Upper lobe of left lung (tissue), 6 donors: ENCODE data around the gene FYB1. TPM values are rescaled to one million over a fixed set of nuclear protein-coding genes. Genes with fewer than 3 reads are reported as not detected.

Experiments
- ATAC-seq, 2 donors: fragments of 200-7000 bp; cut with Tn5 transposase; one replicate each; pipeline ENCODE4 v1.9.1; 2022; ENCODE audit warnings: mild to moderate bottlenecking in 2 of 2, moderate library complexity in 2 of 2; ENCODE audit not compliant: low FRiP score in 2 of 2
- DNase-seq, 2 donors: peaks; one replicate each; pipeline ENCODE4 v3.0.0-alpha.2; 2019 to 2020
- H3K27ac ChIP-seq, 4 donors: fragments of 200-600 bp; sonication (generic); one replicate each; pipeline ENCODE4 v1.5.1; 2016 to 2019
- H3K27me3 ChIP-seq, 4 donors: fragments of 200-600 bp; sonication (generic); one replicate each; pipeline ENCODE4 v1.5.1; 2017 to 2019
- H3K36me3 ChIP-seq, 4 donors: fragments of 200-600 bp; sonication (generic); one replicate each; pipeline ENCODE4 v1.5.1; 2016 to 2019
- H3K4me1 ChIP-seq, 4 donors: fragments of 200-600 bp; sonication (generic); one replicate each; pipeline ENCODE4 v1.5.1; 2018 to 2019
- H3K4me3 ChIP-seq, 4 donors: fragments of 200-600 bp; sonication (generic); one replicate each; pipeline ENCODE4 v1.5.1; 2017 to 2019; ENCODE audit warnings: mild to moderate bottlenecking in 2 of 4, moderate library complexity in 1 of 4
- H3K9me3 ChIP-seq, 4 donors: fragments of 200-600 bp; sonication (generic); one replicate each; pipeline ENCODE4 v1.5.1; 2018 to 2019
- EP300 ChIP-seq, 4 donors: sonication (generic); formaldehyde crosslinking; IDR thresholded peaks; one replicate each; pipeline ENCODE4 v1.5.1; 2017; ENCODE audit warnings: antibody characterized with exemption in 4 of 4, control low read depth in 2 of 4
- POLR2A ChIP-seq, 4 donors: fragments of 450-650 bp; IDR thresholded peaks; one replicate each; pipeline ENCODE4 v1.5.1; 2016 to 2017; ENCODE audit warnings: antibody characterized with exemption in 4 of 4, mild to moderate bottlenecking in 2 of 4
- POLR2AphosphoS5 ChIP-seq, 2 donors: sonication (generic); formaldehyde crosslinking; IDR thresholded peaks; one replicate each; pipeline ENCODE4 v1.5.1; 2017; ENCODE audit warnings: antibody characterized with exemption in 2 of 2
- WGBS, 2 donors: methylation state at CpG; one replicate each; pipeline ENCODE4 v1.1.5; 2017 to 2018; 5-methylcytosine and 5-hydroxymethylcytosine counted together
- total RNA-seq, 6 donors: library from RNA; depleted of rRNA in 4 of 6; stranded (reverse); fragments of >200 nt in 4 of 6; gene quantifications; one replicate each; pipeline versions ENCODE4 v1.1.0 to v1.2.1, GENCODE V29; 2016 to 2021
- TF ChIP-seq, protein P1 (sequence below), 6 experiments: fragments of 450-650 bp in 4 of 6; fragments of 200-600 bp in 2 of 6; sonication (generic) in 2 of 6; IDR thresholded peaks; one replicate each; pipeline ENCODE4 v1.5.1; 2016 to 2019; ENCODE audit warnings: antibody characterized with exemption in 6 of 6
- donor health status: DM: no; HTN: no; CAD: no; lungs with moderate emphysema.
- donor health status: DM: no; HTN: yes; CAD: no; lungs with severe emphysema.

FYB1 gene
- total RNA-seq, 6 donors from 2014 or later: 24.0 to 97.4 (median 42.5) TPM

- H3K4me1 ChIP-seq: no peaks in the 10 kb centered on the region
- no peak for ATAC-seq
- WGBS, 2 donors: 62 to 80% methylated on average over 1 of the region's 1 CpG
Measured at GRCh38 chr5:39249564-39250274, 30.4 kb upstream of the FYB1 start.

DNA sequence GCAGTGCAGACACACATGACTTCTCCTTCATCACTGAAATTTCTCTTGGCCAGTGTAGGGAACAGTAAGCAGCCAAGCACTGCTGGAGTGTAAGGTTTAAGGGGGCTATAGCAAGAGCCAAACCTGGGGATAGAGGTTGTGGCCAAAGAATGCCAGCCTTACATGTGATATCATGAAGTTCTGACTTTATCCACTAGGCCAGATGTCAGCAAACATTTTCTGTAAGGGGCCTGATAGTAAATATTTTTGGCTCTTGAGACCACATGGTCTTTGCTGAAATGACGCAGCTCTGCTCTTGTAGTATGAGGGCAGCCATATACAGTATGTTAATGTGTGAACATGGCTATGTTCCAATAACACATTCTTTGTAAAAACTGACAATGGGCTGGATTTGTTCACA, 29.7 kb upstream of the FYB1 start:
- no peak for ATAC-seq
- no peak for DNase-seq
- Histone ChIP-seq H3K27me3 (no peaks in the 10 kb centered on the region), H3K9me3 (no peaks in the 10 kb centered on the region), H3K4me3 (no peak overlapping the region), H3K4me1 (no peaks in the 10 kb centered on the region), H3K36me3 (no peaks in the 10 kb centered on the region), H3K27ac (no peak overlapping the region)
- no peak for TF ChIP-seq POLR2AphosphoS5 (IDR thresholded peaks at IDR 0.05)
- no peak for TF ChIP-seq EP300 (IDR thresholded peaks at IDR 0.05)
- no peak for TF ChIP-seq POLR2A (IDR thresholded peaks at IDR 0.05)
- WGBS, 2 donors: 89 to 100% methylated on average over 1 of the region's 1 CpG

More at GRCh38 chr5:39249564-39250274, 30.4 kb upstream of the FYB1 start:
- Histone ChIP-seq H3K4me3 (no peak overlapping the region), H3K9me3 (no peaks in the 10 kb centered on the region), H3K27ac (no peak overlapping the region), H3K36me3 (no peaks in the 10 kb centered on the region), H3K27me3 (no peaks in the 10 kb centered on the region)
- no peak for DNase-seq
- no peak for TF ChIP-seq POLR2A (IDR thresholded peaks at IDR 0.05)

GRCh38 chr5:39240750-39241149, 21.4 kb upstream of the FYB1 start:
- Histone ChIP-seq H3K27me3 (no peaks in the 10 kb centered on the region), H3K4me3 (no peak overlapping the region), H3K4me1 (peaks cover 0 to 4% (median 0%) of the 10 kb centered on the region in 4 donors), H3K27ac (no peak overlapping the region), H3K9me3 (no peaks in the 10 kb centered on the region), H3K36me3 (no peaks in the 10 kb centered on the region)
- no peak for DNase-seq
- 81 to 87% methylated on average over 1 of the region's 1 CpG for WGBS, 2 donors
- TF ChIP-seq POLR2A (IDR thresholded peaks at IDR 0.05) (no peak), EP300 (IDR thresholded peaks at IDR 0.05) (no peak), POLR2AphosphoS5 (IDR thresholded peaks at IDR 0.05) (no peak)
- TF ChIP-seq, protein P1, sequence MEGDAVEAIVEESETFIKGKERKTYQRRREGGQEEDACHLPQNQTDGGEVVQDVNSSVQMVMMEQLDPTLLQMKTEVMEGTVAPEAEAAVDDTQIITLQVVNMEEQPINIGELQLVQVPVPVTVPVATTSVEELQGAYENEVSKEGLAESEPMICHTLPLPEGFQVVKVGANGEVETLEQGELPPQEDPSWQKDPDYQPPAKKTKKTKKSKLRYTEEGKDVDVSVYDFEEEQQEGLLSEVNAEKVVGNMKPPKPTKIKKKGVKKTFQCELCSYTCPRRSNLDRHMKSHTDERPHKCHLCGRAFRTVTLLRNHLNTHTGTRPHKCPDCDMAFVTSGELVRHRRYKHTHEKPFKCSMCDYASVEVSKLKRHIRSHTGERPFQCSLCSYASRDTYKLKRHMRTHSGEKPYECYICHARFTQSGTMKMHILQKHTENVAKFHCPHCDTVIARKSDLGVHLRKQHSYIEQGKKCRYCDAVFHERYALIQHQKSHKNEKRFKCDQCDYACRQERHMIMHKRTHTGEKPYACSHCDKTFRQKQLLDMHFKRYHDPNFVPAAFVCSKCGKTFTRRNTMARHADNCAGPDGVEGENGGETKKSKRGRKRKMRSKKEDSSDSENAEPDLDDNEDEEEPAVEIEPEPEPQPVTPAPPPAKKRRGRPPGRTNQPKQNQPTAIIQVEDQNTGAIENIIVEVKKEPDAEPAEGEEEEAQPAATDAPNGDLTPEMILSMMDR (IDR thresholded peaks at IDR 0.05): no peak
- no peak for ATAC-seq

DNA sequence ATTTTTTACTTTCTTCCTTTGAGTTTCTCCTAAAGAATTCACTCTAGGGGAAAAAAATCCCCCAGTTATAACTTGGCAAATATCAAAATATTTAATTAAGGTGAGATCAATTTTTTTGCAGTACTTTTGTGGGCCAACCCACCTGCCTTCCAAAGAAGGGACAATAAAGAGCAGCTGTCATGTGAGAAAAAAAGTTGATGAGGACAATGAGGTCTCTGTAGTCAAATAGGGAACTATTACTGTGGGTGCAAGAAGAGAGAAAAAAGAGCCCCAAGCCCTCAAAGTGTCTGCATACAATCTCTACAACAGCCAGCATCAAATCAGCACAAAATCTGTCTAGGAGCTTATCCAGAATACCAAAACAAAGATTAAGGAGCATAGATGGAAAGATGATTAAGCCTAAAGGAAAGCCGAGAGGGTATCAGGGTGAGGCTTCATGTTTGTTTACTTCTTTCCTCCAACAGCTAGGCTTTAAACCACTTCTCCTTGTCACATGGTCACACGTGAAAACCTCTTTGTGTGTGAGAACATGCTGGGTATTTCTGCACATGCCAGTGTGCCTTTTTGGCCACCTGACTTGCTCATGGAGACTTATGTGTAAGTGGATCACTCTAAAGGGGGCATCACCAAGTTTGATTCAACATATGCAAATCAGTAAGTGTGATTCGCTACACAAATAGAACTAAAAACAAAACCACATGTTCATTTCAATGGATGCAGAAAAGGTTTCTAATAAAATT, 19.2 kb upstream of the FYB1 start:
- H3K9me3 ChIP-seq: no peaks in the 10 kb centered on the region

DNA sequence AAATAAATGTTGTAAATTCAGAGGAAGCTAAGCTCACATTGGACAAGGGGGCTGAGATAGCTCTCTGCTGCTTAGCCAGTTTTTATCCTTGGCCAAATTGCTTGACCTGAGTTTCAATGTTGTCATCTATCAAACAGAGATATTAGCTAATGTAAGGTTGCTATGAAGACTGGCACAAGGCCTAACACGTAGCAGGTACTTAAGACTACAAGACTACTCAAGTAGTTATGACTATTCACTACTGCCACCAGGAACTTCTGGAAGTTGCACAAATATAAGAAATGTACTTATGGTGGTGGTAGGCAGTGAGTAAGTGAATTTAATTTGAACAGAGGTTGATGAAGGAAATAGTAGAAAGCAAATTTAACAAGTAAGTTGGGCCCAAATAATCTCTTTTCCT, 17.4 kb upstream of the FYB1 start:
- no peak overlapping the region for H3K4me3 ChIP-seq
- no peaks in the 10 kb centered on the region for H3K27me3 ChIP-seq
- 65 to 67% methylated on average over 1 of the region's 1 CpG for WGBS, 2 donors
- TF ChIP-seq POLR2A (IDR thresholded peaks at IDR 0.05) (no peak), EP300 (IDR thresholded peaks at IDR 0.05) (no peak), POLR2AphosphoS5 (IDR thresholded peaks at IDR 0.05) (no peak)
- TF ChIP-seq, protein P1 (IDR thresholded peaks at IDR 0.05): no peak
- DNase-seq (no peak), ATAC-seq (no peak)
- H3K4me1 ChIP-seq: peaks cover 0 to 4% (median 0%) of the 10 kb centered on the region in 4 donors
- no peak overlapping the region for H3K27ac ChIP-seq
- no peaks in the 10 kb centered on the region for H3K36me3 ChIP-seq
- H3K9me3 ChIP-seq: no peaks in the 10 kb centered on the region

More for the DNA sequence above, 19.2 kb upstream of the FYB1 start:
- no peak for TF ChIP-seq EP300 (IDR thresholded peaks at IDR 0.05)
- TF ChIP-seq POLR2A (IDR thresholded peaks at IDR 0.05): no peak
- TF ChIP-seq POLR2AphosphoS5 (IDR thresholded peaks at IDR 0.05): no peak
- TF ChIP-seq, protein P1 (IDR thresholded peaks at IDR 0.05): no peak
- no peak for DNase-seq
- no peaks in the 10 kb centered on the region for H3K27me3 ChIP-seq
- WGBS, 2 donors: 38 to 52% methylated on average over 3 of the region's 3 CpGs
- H3K4me1 ChIP-seq: peaks cover 0 to 4% (median 0%) of the 10 kb centered on the region in 4 donors
- no peak for ATAC-seq
- H3K36me3 ChIP-seq: no peaks in the 10 kb centered on the region
- no peak overlapping the region for H3K27ac ChIP-seq
- H3K4me3 ChIP-seq: no peak overlapping the region
